T-cell (primary cell): ENCODE measurements around the gene TJP1. TPM values are rescaled to one million over a fixed set of nuclear protein-coding genes. Genes with fewer than 3 reads are reported as not detected.

ENCODE experiments used
- ATAC-seq, 4 experiments: fragments of 200-7000 bp in 3 of 4; fragments of 150-1000 bp in 1 of 4; cut with Tn5 transposase; replicated peaks in 1 of 4; 1 replicate in 3 of 4; 2 replicates in 1 of 4; pipeline ENCODE4 v1.10.0; 2021; ENCODE audit warnings: moderate library complexity in 3 of 4, mild to moderate bottlenecking in 2 of 4, moderate number of reproducible peaks in 1 of 4
- CTCF ChIA-PET, 2 donors: fragments of 300-600 bp; sonication (Branson Sonifier 250); formaldehyde crosslinking; loops; one replicate each; lab custom pipeline; 2022; ENCODE audit warnings: antibody characterized with exemption in 2 of 2; lab: Charles Lee
- POLR2A ChIA-PET, 2 donors: fragments of 300-600 bp; sonication (Branson Sonifier 250); formaldehyde crosslinking; loops; one replicate each; lab custom pipeline; 2022; ENCODE audit warnings: antibody characterized with exemption in 2 of 2; lab: Charles Lee
- DNase-seq, 35 experiments: peaks; one replicate each; pipeline versions ENCODE4 v3.0.0 to v3.0.0-alpha.2; 2013 to 2023
- H3K27ac ChIP-seq: one replicate; pipeline ENCODE4 v1.5.1; 2013; ENCODE audit warnings: low read length
- H3K27me3 ChIP-seq, 2 experiments: replicated peaks in 1 of 2; 1 replicate in 1 of 2; 2 replicates in 1 of 2; pipeline versions ENCODE4 v1.6.1 to v1.7.0; 2013; ENCODE audit warnings: low read length in 1 of 2, mixed read lengths in 1 of 2; ENCODE audit not compliant: control insufficient read depth in 2 of 2, insufficient read depth in 2 of 2; ENCODE audit errors: extremely low read depth in 1 of 2
- H3K36me3 ChIP-seq, 2 donors: 1 replicate in 1 of 2; 2 replicates in 1 of 2; pipeline versions ENCODE4 v1.6.1 to v1.7.0; 2013; ENCODE audit warnings: low read length in 1 of 2; ENCODE audit not compliant: control insufficient read depth in 2 of 2, insufficient read depth in 1 of 2; ENCODE audit errors: extremely low read depth in 1 of 2
- H3K4me1 ChIP-seq, 2 experiments: 1 replicate in 1 of 2; 2 replicates in 1 of 2; pipeline versions ENCODE4 v1.6.1 to v1.7.0; 2013; ENCODE audit warnings: low read length in 2 of 2, mixed read lengths in 1 of 2; ENCODE audit not compliant: insufficient read depth in 2 of 2, control insufficient read depth in 1 of 2; ENCODE audit errors: extremely low read depth in 1 of 2
- H3K4me3 ChIP-seq, 2 donors: 1 replicate in 1 of 2; 2 replicates in 1 of 2; pipeline versions ENCODE4 v1.5.1 to v1.7.0; 2013; ENCODE audit warnings: mild to moderate bottlenecking in 2 of 2, low read length in 1 of 2, moderate library complexity in 1 of 2; ENCODE audit not compliant: control insufficient read depth in 1 of 2; ENCODE audit errors: extremely low read depth in 1 of 2
- H3K9me3 ChIP-seq: 2 replicates; pipeline ENCODE4 v1.7.0; 2013
- H3K27ac Mint-ChIP-seq, 2 donors: one replicate each; pipeline ENCODE4 v1.8.0; 2020 to 2021; ENCODE audit warnings: mild to moderate bottlenecking in 2 of 2, mixed read lengths in 2 of 2
- H3K27me3 Mint-ChIP-seq, 2 donors: one replicate each; pipeline ENCODE4 v1.8.0; 2021 to 2022; ENCODE audit warnings: mixed read lengths in 2 of 2
- H3K36me3 Mint-ChIP-seq: one replicate; pipeline ENCODE4 v1.8.0; 2021; ENCODE audit warnings: mixed read lengths
- H3K4me1 Mint-ChIP-seq, 3 donors: one replicate each; pipeline ENCODE4 v1.8.0; 2020 to 2022; ENCODE audit warnings: mixed read lengths in 3 of 3, mild to moderate bottlenecking in 1 of 3
- H3K4me3 Mint-ChIP-seq, 3 donors: one replicate each; pipeline ENCODE4 v1.8.0; 2020 to 2022; ENCODE audit warnings: mild to moderate bottlenecking in 3 of 3, mixed read lengths in 3 of 3, moderate library complexity in 3 of 3
- H3K9me3 Mint-ChIP-seq, 3 donors: one replicate each; pipeline ENCODE4 v1.8.0; 2020 to 2022; ENCODE audit warnings: mixed read lengths in 3 of 3
- WGBS: methylation state at CpG from one replicate; pipeline ENCODE4 v1.1.5; 2013; ENCODE audit warnings: missing lambda C conversion rate; ENCODE audit not compliant: insufficient coverage; 5-methylcytosine and 5-hydroxymethylcytosine counted together
- total RNA-seq, 35 experiments: library from RNA in 6 of 35; stranded (reverse) in 6 of 35; fragments of 120-200 nt in 1 of 35; gene quantifications; one replicate each; pipeline versions ENCODE4 v1.2.1 to v1.2.4 and lab custom pipeline; 2013 to 2026

TJP1 gene
- total RNA-seq, 5 donors from 2014 or later (not counting 1 experiment from before 2014, with no cell fraction given) = 0.41 to 0.73 (median 0.53) TPM; not detected in 2

DNA sequence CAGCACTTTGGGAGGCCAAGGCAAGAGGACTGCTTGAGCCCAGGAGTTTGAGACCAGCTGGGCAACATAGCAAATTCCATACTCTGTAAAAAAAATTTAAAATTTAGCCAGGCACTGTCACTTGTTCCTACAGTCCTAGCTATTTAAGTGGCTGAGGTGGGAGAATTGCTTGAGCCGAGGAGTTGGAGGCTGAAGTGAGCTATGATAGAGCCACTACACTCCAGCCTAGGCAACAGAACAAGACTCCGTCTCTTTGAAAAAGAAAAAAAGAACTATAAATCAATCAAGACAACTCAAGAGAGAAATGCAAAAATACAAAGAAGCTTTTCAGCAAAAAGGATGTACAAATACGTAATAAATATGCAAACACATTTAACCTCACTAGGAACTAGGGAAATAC, 78.8 kb downstream of the TJP1 start:
- Histone ChIP-seq H3K27me3 (peaks cover 0 to 4% of the 10 kb centered on the region in 2 experiments), H3K36me3 (no peaks in the 10 kb centered on the region), H3K4me3 (no peak overlapping the region), H3K27ac (no peak overlapping the region), H3K4me1 (no peaks in the 10 kb centered on the region), H3K9me3 (no peaks in the 10 kb centered on the region)
- ChIA-PET CTCF (no interaction called here), POLR2A (no interaction called here)
- H3K4me1 Mint-ChIP-seq = no peaks in the 10 kb centered on the region
- H3K9me3 Mint-ChIP-seq = no peaks in the 10 kb centered on the region
- no CpG with 5 or more reads among the region's 3 CpGs for WGBS
- no peak overlapping the region for H3K4me3 Mint-ChIP-seq
- H3K27me3 Mint-ChIP-seq = peaks cover 7 to 11% of the 10 kb centered on the region in 2 donors
- ATAC-seq (no peak), DNase-seq (no peak)
- no peaks in the 10 kb centered on the region for H3K36me3 Mint-ChIP-seq
- no peak overlapping the region for H3K27ac Mint-ChIP-seq

- Histone ChIP-seq H3K36me3 (no peaks in the 10 kb centered on the region), H3K27me3 (peaks cover 0 to 3% of the 10 kb centered on the region in 2 experiments), H3K4me1 (no peaks in the 10 kb centered on the region), H3K9me3 (no peaks in the 10 kb centered on the region), H3K27ac (no peak overlapping the region), H3K4me3 (no peak overlapping the region)
- no peaks in the 10 kb centered on the region for H3K4me1 Mint-ChIP-seq
- no peaks in the 10 kb centered on the region for H3K9me3 Mint-ChIP-seq
- no peak overlapping the region for H3K27ac Mint-ChIP-seq
- no CpG with 5 or more reads among the region's 1 CpG for WGBS
- H3K27me3 Mint-ChIP-seq = peaks cover 11 to 19% of the 10 kb centered on the region in 2 donors
- no peaks in the 10 kb centered on the region for H3K36me3 Mint-ChIP-seq
- ChIA-PET POLR2A (no interaction called here), CTCF (interaction anchor here in 1 of 2 donors (0.6 kb wide), 1 partner anchor 601 kb away, joined by 3 read pairs; no protein-coding TSS in a partner anchor)
- no peak for DNase-seq
- no peak for ATAC-seq
- no peak overlapping the region for H3K4me3 Mint-ChIP-seq
Observed at GRCh38 chr15:29740692-29741311, 81.5 kb downstream of the TJP1 start.

DNA sequence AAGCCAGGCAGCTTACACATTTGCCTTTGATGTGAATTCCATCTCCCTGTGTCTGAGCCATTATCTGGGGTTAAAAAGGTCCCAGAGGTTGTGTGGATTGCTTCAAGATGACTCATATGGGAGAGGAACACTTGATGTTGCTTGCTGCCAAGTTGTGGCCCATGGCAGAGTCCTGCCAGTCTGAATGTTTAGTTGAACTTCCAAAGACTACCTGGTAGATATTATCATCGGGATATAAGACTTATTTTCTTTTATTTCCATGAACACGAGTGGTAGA, 85.6 kb downstream of the TJP1 start:
- Mint-ChIP-seq H3K9me3 (no peaks in the 10 kb centered on the region), H3K27ac (no peak overlapping the region), H3K4me3 (no peak overlapping the region), H3K36me3 (no peaks in the 10 kb centered on the region), H3K4me1 (no peaks in the 10 kb centered on the region), H3K27me3 (peaks cover 0 to 18% of the 10 kb centered on the region in 2 donors)
- H3K4me1 ChIP-seq = no peaks in the 10 kb centered on the region
- no peak for ATAC-seq
- H3K36me3 ChIP-seq = no peaks in the 10 kb centered on the region
- H3K4me3 ChIP-seq = no peak overlapping the region
- ChIA-PET POLR2A (no interaction called here), CTCF (interaction anchor here in 1 of 2 donors (0.6 kb wide), 1 partner anchor 10 kb away, joined by 3 read pairs; no protein-coding TSS in a partner anchor)
- H3K27me3 ChIP-seq = no peaks in the 10 kb centered on the region
- no peak for DNase-seq
- no peaks in the 10 kb centered on the region for H3K9me3 ChIP-seq
- WGBS = no CpG with 5 or more reads among the region's 2 CpGs
- no peak overlapping the region for H3K27ac ChIP-seq

DNA sequence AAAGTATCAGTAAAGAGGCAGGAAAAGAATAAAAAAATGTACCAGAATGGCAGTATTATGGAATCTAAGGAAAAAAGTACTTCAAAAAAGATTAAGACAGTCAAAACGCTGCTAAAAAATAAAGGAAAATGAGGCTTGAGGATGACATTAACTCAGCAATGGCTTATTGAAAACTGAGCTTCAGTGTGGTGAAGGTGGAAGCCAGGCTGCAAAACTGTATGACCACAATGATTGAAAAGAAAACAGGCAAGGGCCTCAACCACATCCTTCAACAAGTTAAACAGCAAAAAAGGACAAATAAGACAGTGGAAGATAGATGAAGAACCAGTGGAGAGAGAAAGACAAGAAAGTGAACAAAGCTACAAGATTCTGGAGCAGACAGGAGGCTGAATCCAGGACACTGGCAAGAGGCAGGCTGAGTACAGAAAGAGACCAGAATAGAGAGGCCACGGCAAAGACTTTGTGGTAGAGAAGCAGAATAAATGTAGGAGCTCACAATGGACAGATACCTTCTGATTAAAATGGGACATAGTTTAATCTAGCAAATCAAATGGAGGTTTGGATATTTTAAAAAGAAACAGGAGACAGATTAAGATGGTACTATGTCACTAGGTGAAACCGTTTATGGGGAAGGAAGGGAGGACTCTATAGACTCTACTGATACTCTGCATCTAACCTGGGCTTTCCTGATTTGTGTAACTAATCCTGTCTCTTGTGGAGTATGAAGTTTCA, 86.1 kb downstream of the TJP1 start:
- Histone ChIP-seq H3K4me1 (no peaks in the 10 kb centered on the region), H3K27me3 (no peaks in the 10 kb centered on the region), H3K36me3 (no peaks in the 10 kb centered on the region), H3K9me3 (no peaks in the 10 kb centered on the region), H3K27ac (no peak overlapping the region), H3K4me3 (no peak overlapping the region)
- ChIA-PET CTCF (interaction anchor here in 1 of 2 donors (0.6 kb wide), 1 partner anchor 11 kb away, joined by 3 read pairs; no protein-coding TSS in a partner anchor), POLR2A (interaction anchor here (0.5 to 0.6 kb wide), 2 partner anchors 8 to 11 kb away, joined by 3 read pairs; no protein-coding TSS in a partner anchor)
- DNase-seq = no peak
- no peak overlapping the region for H3K27ac Mint-ChIP-seq
- no peak for ATAC-seq
- H3K36me3 Mint-ChIP-seq = no peaks in the 10 kb centered on the region
- no peaks in the 10 kb centered on the region for H3K9me3 Mint-ChIP-seq
- peaks cover 0 to 18% of the 10 kb centered on the region in 2 donors for H3K27me3 Mint-ChIP-seq
- 63% methylated on average over 2 of the region's 3 CpGs for WGBS
- H3K4me3 Mint-ChIP-seq = no peak overlapping the region
- no peaks in the 10 kb centered on the region for H3K4me1 Mint-ChIP-seq

DNA sequence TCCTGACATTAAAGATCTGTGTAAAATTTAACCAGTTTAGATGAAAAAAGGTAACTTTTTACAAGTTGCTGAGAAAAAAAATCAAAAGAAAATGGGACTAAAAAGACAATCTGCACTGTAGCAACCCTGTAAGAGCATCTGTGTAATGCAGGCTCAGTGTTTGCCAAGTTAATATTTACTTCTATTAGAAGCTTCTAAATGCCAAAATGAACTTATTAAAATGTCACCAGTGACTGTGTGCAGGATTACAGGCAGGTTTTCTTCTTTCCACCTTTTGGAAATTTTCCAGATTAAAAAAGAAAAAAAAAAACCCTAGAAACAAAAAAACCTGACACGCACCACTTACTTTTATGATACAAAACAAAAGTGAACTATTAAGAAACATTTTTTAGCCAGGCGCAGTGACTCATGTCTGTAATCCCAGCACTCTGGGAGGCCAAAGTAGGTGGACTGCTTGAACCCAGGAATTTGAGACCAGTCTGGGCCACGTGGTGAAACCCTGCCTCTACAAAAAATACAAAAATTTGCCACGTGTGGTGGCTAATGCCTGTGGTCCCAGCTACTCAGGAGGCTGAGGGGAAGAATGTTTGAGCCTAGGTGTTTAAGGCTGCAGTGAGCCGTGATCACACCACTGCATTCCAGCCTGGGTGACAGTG, 87.2 kb downstream of the TJP1 start:
- Histone ChIP-seq H3K4me1 (no peaks in the 10 kb centered on the region), H3K36me3 (no peaks in the 10 kb centered on the region), H3K4me3 (no peak overlapping the region), H3K27ac (no peak overlapping the region), H3K27me3 (no peaks in the 10 kb centered on the region), H3K9me3 (no peaks in the 10 kb centered on the region)
- H3K27me3 Mint-ChIP-seq = peaks cover 0 to 18% of the 10 kb centered on the region in 2 donors
- ChIA-PET POLR2A (no interaction called here), CTCF (no interaction called here)
- no peaks in the 10 kb centered on the region for H3K4me1 Mint-ChIP-seq
- DNase-seq = no peak
- no peaks in the 10 kb centered on the region for H3K9me3 Mint-ChIP-seq
- no peaks in the 10 kb centered on the region for H3K36me3 Mint-ChIP-seq
- H3K4me3 Mint-ChIP-seq = no peak overlapping the region
- H3K27ac Mint-ChIP-seq = no peak overlapping the region
- no peak for ATAC-seq
- WGBS = no CpG with 5 or more reads among the region's 5 CpGs

- Mint-ChIP-seq H3K27me3 (peaks cover 0 to 19% of the 10 kb centered on the region in 2 donors), H3K27ac (no peak overlapping the region), H3K4me1 (no peaks in the 10 kb centered on the region), H3K9me3 (no peaks in the 10 kb centered on the region), H3K4me3 (no peak overlapping the region), H3K36me3 (no peaks in the 10 kb centered on the region)
- DNase-seq (no peak), ATAC-seq (no peak)
- ChIA-PET POLR2A (no interaction called here), CTCF (no interaction called here)
- Histone ChIP-seq H3K36me3 (no peaks in the 10 kb centered on the region), H3K9me3 (no peaks in the 10 kb centered on the region), H3K27me3 (no peaks in the 10 kb centered on the region), H3K4me3 (no peak overlapping the region), H3K4me1 (no peaks in the 10 kb centered on the region), H3K27ac (no peak overlapping the region)
- WGBS = no CpG with 5 or more reads among the region's 3 CpGs
Observed at GRCh38 chr15:29731865-29732264, 90.4 kb downstream of the TJP1 start.
